DND-41 (cell line): ENCODE results near the gene CRYGS.

Source experiments
- ATAC-seq: fragments of 200-7000 bp; cut with Tn5 transposase; 3 replicates; pipeline ENCODE4 v1.9.1; 2021; ENCODE audit warnings: low read depth; ENCODE audit not compliant: insufficient read depth
- DNase-seq: peaks from one replicate; pipeline ENCODE4 v3.0.0-alpha.2; 2020
- H2AFZ ChIP-seq: 2 replicates; pipeline ENCODE4 v1.6.0; 2012; ENCODE audit warnings: low read depth, low read length
- H3K27ac ChIP-seq: 2 replicates; pipeline ENCODE4 v1.5.1; 2012; ENCODE audit warnings: low read length, inconsistent platforms
- H3K27me3 ChIP-seq: fragments of 200-600 bp; sonication (generic); 2 replicates; pipeline ENCODE4 v1.6.0; 2012; ENCODE audit warnings: low read length, mild to moderate bottlenecking, inconsistent platforms; ENCODE audit not compliant: insufficient read depth, poor library complexity
- H3K36me3 ChIP-seq: 2 replicates; pipeline ENCODE4 v1.5.1; 2012; ENCODE audit warnings: low read length, inconsistent platforms; ENCODE audit not compliant: insufficient read depth
- H3K4me1 ChIP-seq: 2 replicates; pipeline ENCODE4 v1.5.1; 2012; ENCODE audit warnings: mild to moderate bottlenecking, low read length; ENCODE audit not compliant: insufficient read depth
- H3K4me2 ChIP-seq: 2 replicates; pipeline ENCODE4 v1.6.0; 2012; ENCODE audit warnings: mild to moderate bottlenecking, moderate library complexity, low read length, inconsistent platforms; ENCODE audit not compliant: insufficient read depth
- H3K4me3 ChIP-seq, 2 experiments: fragments of 200-600 bp in 1 of 2; shearing (Covaris generic) in 1 of 2; 2 replicates each; pipeline ENCODE4 v1.5.1; 2012 to 2016; ENCODE audit warnings: inconsistent platforms in 2 of 2, low read length in 2 of 2, mild to moderate bottlenecking in 2 of 2, low read depth in 1 of 2, moderate library complexity in 1 of 2
- H3K79me2 ChIP-seq: 2 replicates; pipeline ENCODE4 v1.6.0; 2012; ENCODE audit warnings: low read length, inconsistent platforms; ENCODE audit not compliant: insufficient read depth
- H3K9ac ChIP-seq: 2 replicates; pipeline ENCODE4 v1.6.0; 2012; ENCODE audit warnings: low read depth, mild to moderate bottlenecking, inconsistent platforms, low read length, moderate library complexity
- H3K9me3 ChIP-seq: 2 replicates; pipeline ENCODE4 v1.5.1; 2012; ENCODE audit warnings: low read length, moderate library complexity, mild to moderate bottlenecking, inconsistent platforms; ENCODE audit not compliant: insufficient read depth, severe bottlenecking
- H4K20me1 ChIP-seq: 2 replicates; pipeline ENCODE4 v1.6.0; 2012; ENCODE audit warnings: low read length; ENCODE audit not compliant: insufficient read depth
- EZH2 ChIP-seq: IDR thresholded peaks from 3 replicates; pipeline ENCODE4 v1.6.1; 2012; ENCODE audit warnings: borderline replicate concordance, low read depth, mild to moderate bottlenecking, moderate library complexity, low read length, inconsistent platforms; ENCODE audit not compliant: severe bottlenecking
- TF ChIP-seq, protein P1 (sequence below): IDR thresholded peaks from 2 replicates; pipeline ENCODE4 v1.5.1; 2012; ENCODE audit warnings: borderline replicate concordance, low read length, moderate library complexity, mild to moderate bottlenecking; ENCODE audit not compliant: poor library complexity, severe bottlenecking; ENCODE audit errors: extremely low read depth

The CRYGS gene

GRCh38 chr3:186567072-186567921, 23.1 kb upstream of the CRYGS start, which contains the start of gene TBCCD1:
Gene TBCCD1, minus strand, starts transcription at chr3:186567339. Its CDS starts 3,010 bp downstream, at chr3:186564329.
- Histone ChIP-seq H3K4me2 (peak within 1 kb of the TSS; percentile 85), H3K79me2 (peaks cover 79% of the 10 kb centered on the region), H3K27me3 (no peaks in the 10 kb centered on the region), H3K9ac (peak within 1 kb of the TSS; percentile 87), H4K20me1 (peaks cover 4% of the 10 kb centered on the region; the same call in 1 of the 2 replicates), H3K4me3 (peak within 1 kb of the TSS; percentile 64 to 89), H2AFZ (peak within 1 kb of the TSS; percentile 97), H3K27ac (peak within 1 kb of the TSS; percentile 91), H3K9me3 (no peaks in the 10 kb centered on the region), H3K36me3 (peaks cover 19% of the 10 kb centered on the region; the same call in 1 of the 2 replicates), H3K4me1 (peaks cover 67% of the 10 kb centered on the region)
- ATAC-seq (peak; percentile 59), DNase-seq (peak; percentile 93)
- TF ChIP-seq, protein P1, sequence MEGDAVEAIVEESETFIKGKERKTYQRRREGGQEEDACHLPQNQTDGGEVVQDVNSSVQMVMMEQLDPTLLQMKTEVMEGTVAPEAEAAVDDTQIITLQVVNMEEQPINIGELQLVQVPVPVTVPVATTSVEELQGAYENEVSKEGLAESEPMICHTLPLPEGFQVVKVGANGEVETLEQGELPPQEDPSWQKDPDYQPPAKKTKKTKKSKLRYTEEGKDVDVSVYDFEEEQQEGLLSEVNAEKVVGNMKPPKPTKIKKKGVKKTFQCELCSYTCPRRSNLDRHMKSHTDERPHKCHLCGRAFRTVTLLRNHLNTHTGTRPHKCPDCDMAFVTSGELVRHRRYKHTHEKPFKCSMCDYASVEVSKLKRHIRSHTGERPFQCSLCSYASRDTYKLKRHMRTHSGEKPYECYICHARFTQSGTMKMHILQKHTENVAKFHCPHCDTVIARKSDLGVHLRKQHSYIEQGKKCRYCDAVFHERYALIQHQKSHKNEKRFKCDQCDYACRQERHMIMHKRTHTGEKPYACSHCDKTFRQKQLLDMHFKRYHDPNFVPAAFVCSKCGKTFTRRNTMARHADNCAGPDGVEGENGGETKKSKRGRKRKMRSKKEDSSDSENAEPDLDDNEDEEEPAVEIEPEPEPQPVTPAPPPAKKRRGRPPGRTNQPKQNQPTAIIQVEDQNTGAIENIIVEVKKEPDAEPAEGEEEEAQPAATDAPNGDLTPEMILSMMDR: no peak
- no peak for TF ChIP-seq EZH2

- Histone ChIP-seq H3K9ac (peak overlapping the region; percentile 87), H2AFZ (peak overlapping the region; percentile 97), H3K9me3 (no peaks in the 10 kb centered on the region), H3K36me3 (peaks cover 24% of the 10 kb centered on the region; the same call in 1 of the 2 replicates), H3K4me2 (peak overlapping the region; percentile 85), H3K27me3 (no peaks in the 10 kb centered on the region), H3K4me3 (peak overlapping the region; percentile 64 to 89), H4K20me1 (peaks cover 5% of the 10 kb centered on the region; the same call in 1 of the 2 replicates), H3K4me1 (peaks cover 67% of the 10 kb centered on the region), H3K79me2 (peaks cover 80% of the 10 kb centered on the region), H3K27ac (peak overlapping the region; percentile 75)
- ATAC-seq (no peak), DNase-seq (no peak)
- TF ChIP-seq EZH2: no peak
- TF ChIP-seq, protein P1: no peak
Observed at GRCh38 chr3:186566772-186567071, 22.5 kb upstream of the CRYGS start.

DNA sequence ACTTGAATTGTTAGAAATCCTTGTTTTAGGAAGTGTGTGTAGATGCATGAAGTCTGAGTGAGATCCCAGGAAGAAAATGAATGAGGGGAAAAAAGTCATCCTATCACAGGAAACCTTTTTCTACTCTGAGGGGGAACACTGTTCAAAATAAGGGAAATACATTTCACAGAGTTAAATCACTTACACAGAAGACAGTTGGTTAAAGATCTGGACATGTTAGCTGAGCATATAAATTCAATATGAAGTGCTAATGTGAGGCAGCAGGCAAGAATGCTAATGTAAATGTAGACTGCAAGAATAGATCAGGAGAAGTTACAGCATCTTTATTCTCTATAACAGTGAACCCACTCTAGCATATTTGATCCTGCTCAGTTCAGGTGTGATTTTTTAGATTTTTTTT, 20.4 kb upstream of the CRYGS start:
- no peaks in the 10 kb centered on the region for H3K27me3 ChIP-seq
- H4K20me1 ChIP-seq: peaks cover 2% of the 10 kb centered on the region; the same call in 1 of the 2 replicates
- H3K36me3 ChIP-seq: peaks cover 25% of the 10 kb centered on the region; the same call in 1 of the 2 replicates
- DNase-seq: no peak
- peaks cover 56% of the 10 kb centered on the region for H3K4me1 ChIP-seq
- no peak overlapping the region for H3K9ac ChIP-seq
- no peak overlapping the region for H3K4me3 ChIP-seq
- H3K79me2 ChIP-seq: peaks cover 79% of the 10 kb centered on the region
- H3K9me3 ChIP-seq: no peaks in the 10 kb centered on the region
- TF ChIP-seq EZH2: no peak
- TF ChIP-seq, protein P1: no peak
- H3K27ac ChIP-seq: no peak overlapping the region
- peak overlapping the region; percentile 12; the same call in 1 of the 2 replicates for H3K4me2 ChIP-seq
- no peak overlapping the region for H2AFZ ChIP-seq
- no peak for ATAC-seq
